Measurements from ENCODE around the gene FBXW12. TPM values are rescaled to one million over a fixed set of nuclear protein-coding genes. Genes with fewer than 3 reads are reported as not detected.

The FBXW12 gene
- total RNA-seq, 1 donor from 2014 or later = not detected

DNA sequence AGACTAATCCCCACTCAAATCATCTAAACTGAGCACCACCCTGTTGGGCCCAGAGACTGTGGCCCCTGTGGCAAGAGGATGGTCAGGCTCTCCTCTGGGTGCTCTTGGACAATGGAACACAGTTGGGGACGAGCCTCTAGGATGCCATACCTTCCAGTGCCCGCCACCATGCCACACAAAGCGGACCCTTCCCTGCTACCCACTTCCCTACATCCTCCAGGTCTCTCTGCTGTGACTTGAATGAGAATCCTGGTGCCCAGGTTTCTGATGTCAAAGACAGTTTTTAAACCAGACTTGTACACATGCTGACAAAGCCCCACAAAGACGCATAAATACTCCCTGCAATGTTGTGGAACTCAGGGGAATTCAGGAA, 63.2 kb downstream of the FBXW12 start:
- no peak for DNase-seq (ENCODE audit: low spot score)

DNA sequence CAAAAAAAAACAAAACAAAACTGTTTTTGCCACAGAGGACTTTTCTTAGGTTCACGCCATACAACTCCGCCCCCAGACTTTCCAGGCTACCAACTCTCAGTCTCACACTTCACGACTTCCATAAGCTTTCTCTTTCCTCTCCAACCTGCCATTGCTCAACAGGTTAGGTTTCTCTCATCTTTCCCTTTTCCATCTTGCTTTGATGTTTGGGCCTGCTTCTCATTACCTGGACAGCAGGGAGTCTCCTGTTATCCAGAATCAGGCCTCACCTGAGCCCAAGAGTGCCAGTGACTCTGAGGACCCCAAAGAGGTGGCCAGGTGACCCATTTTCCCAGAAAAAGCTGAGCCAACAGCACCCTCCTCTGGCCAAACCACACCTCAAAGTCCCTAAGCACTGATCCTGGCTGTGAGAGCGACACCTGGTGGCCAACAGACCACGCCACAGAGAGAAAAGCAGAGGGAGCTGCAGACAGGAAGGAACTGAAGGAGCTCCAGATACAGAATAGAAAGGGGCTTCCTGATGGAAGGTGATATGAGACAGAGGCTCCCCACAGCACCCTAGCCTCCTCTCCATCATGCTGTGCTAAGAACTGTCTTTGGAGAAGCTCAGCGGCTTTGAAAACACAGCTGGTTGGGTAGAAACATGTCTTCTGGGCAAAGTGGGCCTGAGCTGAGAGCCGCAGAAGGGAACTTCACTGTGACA, 63.9 kb downstream of the FBXW12 start:
- peak; percentile 92 for DNase-seq (ENCODE audit: low spot score)

DNA sequence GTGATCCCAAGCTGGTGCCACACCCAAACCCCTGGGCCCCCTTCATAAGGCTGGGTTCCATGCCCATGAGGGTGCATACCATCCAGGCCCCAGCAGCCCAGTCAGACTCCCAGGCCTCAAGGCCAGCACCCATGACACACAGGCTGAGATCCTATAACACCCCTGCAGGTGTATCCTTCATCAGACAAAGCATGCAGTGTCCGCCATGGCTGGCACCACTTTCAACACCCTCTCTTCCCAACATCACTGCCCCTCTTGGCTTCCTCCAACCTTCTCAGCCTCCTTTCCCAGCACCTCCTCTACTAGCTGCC, 64.4 kb downstream of the FBXW12 start:
- no peak for DNase-seq (ENCODE audit: low spot score)

DNA sequence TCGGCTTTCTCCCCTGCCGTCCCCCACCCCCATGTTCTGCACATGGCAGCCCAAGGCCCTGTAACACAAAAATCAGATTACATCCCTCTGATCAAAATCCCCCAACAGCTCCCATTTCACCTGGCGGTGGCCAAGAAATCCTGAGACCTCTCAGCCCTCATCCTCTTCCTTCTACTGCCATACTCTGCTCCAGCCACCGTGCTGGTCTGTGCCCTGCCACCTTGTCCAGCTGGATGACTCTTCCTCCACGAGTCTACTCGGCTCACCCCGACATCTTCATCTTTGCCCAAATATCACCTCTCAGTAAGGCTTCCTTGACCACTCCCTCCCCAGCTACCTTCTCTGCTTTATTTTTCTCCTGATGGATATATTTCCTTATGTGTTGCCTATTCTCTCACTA, 64.8 kb downstream of the FBXW12 start:
- DNase-seq (ENCODE audit: low spot score) = no peak

DNA sequence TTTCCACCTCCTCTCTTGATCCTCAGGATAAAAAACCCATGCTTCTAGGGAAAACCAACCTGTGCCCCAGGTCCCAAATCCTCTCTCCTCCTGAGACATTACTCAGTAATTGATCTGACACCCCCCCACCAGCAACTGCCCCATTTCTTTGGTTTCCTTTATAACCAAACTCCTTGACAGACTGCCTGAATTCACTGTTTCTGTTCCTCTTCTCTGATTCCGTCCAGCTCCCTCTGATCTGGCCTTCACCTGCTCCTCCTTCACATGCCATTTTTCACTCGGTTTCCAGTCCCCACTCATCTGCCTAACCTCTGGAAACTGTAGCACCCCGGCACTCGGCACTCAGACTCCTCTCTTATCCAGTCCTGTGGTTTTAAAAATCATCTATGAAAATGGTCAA, 65.8 kb downstream of the FBXW12 start:
- no peak for DNase-seq (ENCODE audit: low spot score)

DNA sequence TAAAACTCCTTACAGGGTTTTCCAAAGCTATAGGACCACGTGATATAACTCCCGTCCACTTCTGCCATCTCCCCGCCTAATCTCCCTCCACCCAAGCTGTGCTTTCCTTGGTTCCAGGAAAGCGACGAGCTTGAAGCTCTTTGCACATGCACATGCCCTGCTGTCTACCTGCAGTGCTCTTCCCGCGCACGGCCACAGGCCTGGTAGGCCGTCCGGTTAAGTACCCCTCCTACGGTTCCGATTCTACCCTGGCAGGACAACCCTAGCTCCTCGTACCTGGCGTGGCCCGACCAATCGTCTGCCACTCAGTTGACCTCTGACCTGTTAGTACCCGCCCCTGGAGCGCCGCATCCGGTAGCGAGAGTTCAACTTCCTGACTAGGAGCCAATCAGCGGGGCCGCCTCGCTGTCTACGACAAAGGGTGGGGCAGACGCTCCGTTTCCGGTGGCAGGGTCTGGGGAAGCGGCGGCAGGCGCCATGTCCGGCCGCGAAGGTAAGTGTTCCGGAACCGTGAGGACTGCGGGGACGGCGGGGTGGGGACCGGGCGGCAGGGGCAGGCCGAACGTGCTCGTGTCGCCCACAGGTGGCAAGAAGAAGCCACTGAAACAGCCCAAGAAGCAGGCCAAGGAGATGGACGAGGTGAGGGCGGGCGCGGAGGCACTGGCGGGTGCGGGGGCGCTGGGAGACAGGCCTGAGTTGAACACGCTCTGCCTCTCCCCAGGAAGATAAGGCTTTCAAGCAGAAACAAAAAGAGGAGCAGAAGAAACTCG, 68.0 kb downstream of the FBXW12 start, which contains the start of the genes CCDC51 and TMA7:
TSS of gene CCDC51 (minus strand) at position 300 of the 770 bp plus-strand sequence. CDS start 4,991 bp downstream, outside the sequence.
TSS of gene TMA7 (plus strand) at position 438 of the 770 bp plus-strand sequence. CDS start at position 478, 40 bp downstream.
- peak; percentile 98 for DNase-seq (ENCODE audit: low spot score)

DNA sequence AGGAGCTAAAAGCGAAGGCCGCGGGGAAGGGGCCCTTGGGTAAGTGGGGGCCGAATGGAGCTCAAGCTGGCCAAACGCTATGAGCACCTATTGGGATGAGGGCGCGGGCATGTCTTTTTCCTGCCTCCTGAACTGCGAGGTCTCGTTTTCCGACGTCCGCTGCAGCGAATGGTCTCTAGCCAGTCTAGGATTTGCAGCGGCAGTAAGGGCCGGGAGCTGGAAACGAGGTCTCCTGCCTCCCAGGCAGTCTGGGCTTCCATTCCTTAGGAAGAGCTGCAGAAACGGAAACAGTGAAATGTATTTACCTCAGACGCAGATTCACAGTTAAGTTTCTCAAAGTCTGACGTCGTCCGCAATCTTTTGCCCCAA, 68.6 kb downstream of the FBXW12 start:
- DNase-seq (ENCODE audit: low spot score) = no peak

DNA sequence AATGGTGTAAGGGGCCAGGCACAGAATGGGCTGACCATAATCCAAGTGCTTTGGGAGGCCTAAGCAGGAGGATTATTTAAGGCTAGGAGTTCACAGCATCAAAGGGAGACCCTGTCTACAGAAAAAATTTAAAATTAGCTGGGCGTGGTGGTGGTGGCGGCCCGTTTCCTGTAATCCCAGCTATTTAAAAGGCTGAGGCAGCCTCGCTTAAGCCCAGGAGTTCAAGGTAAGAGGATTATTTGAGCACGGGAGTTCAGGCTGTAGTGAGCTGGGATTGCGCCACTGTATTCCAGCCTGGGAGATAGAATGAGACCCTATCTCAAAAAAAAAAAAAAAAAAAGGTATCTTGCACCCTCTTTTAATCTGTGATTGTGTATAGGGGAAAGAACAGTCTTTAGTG, 69.9 kb downstream of the FBXW12 start:
- DNase-seq (ENCODE audit: low spot score) = no peak

Other genes with a start within 250 kb of the FBXW12 start
- 0.66 TPM for gene CDC25A, start 183.8 kb upstream of the FBXW12 start, total RNA-seq
- gene CAMP, start 148.7 kb upstream of the FBXW12 start, total RNA-seq = not detected
- gene ZNF589, start 131.1 kb upstream of the FBXW12 start, total RNA-seq = 10.0 TPM
- 28.1 TPM for gene NME6, start 70.9 kb upstream of the FBXW12 start, total RNA-seq
- gene SPINK8, start 38.6 kb upstream of the FBXW12 start, total RNA-seq = not detected
- gene PLXNB1, start 57.9 kb downstream of the FBXW12 start, total RNA-seq = 257 TPM
- 10.1 TPM for gene CCDC51, start 67.9 kb downstream of the FBXW12 start, total RNA-seq
- gene TMA7, start 68.0 kb downstream of the FBXW12 start, total RNA-seq = 165 TPM
- gene ATRIP, start 74.5 kb downstream of the FBXW12 start, total RNA-seq = 4.6 TPM
- 181 TPM for gene SHISA5, start 132.0 kb downstream of the FBXW12 start, total RNA-seq
- 4.3 TPM for gene PFKFB4, start 184.6 kb downstream of the FBXW12 start, total RNA-seq
- not detected for gene UCN2, start 191.6 kb downstream of the FBXW12 start, total RNA-seq
- 9.4 TPM for gene COL7A1, start 223.1 kb downstream of the FBXW12 start, total RNA-seq
- gene UQCRC1, start 237.4 kb downstream of the FBXW12 start, total RNA-seq = 193 TPM
- not detected for gene TMEM89, start 249.6 kb downstream of the FBXW12 start, total RNA-seq